SK-N-SH treated with all-trans-retinoic acid at 6 μM for 48 hours (cell line): Measurements from ENCODE around the gene IQCK.

Experiments
- BACH2 ChIP-seq: fragments of 250-450 bp; sonication (Bioruptor Pico); IDR thresholded peaks from 2 replicates; pipeline ENCODE4 v1.9.0; 2021; ENCODE audit warnings: mild to moderate bottlenecking, borderline replicate concordance
- GLIS3 ChIP-seq: fragments of 250-450 bp; sonication (Bioruptor Pico); IDR thresholded peaks from 2 replicates; pipeline ENCODE4 v1.5.0; 2020; ENCODE audit warnings: mild to moderate bottlenecking, moderate library complexity
- OSR1 ChIP-seq: fragments of 250-450 bp; sonication (Bioruptor Pico); IDR thresholded peaks from 2 replicates; pipeline ENCODE4 v1.8.0; 2022; ENCODE audit warnings: moderate library complexity, mild to moderate bottlenecking, inconsistent platforms
- SNAI2 ChIP-seq: fragments of 250-450 bp; sonication (Bioruptor Pico); IDR thresholded peaks from 2 replicates; pipeline ENCODE4 v1.5.0; 2020; ENCODE audit warnings: mild to moderate bottlenecking, moderate library complexity
- TCF4 ChIP-seq: fragments of 250-450 bp; sonication (Bioruptor Pico); IDR thresholded peaks from 2 replicates; pipeline ENCODE4 v1.8.0; 2021; ENCODE audit warnings: mild to moderate bottlenecking, moderate library complexity, borderline replicate concordance
- TOX ChIP-seq: fragments of 250-450 bp; sonication (Bioruptor Pico); IDR thresholded peaks from 2 replicates; pipeline ENCODE4 v1.8.0; 2021; ENCODE audit warnings: mild to moderate bottlenecking, moderate library complexity, borderline replicate concordance
- ZC3H10 ChIP-seq: fragments of 250-450 bp; sonication (Bioruptor Pico); IDR thresholded peaks from 2 replicates; pipeline ENCODE4 v1.5.1; 2021; ENCODE audit warnings: mild to moderate bottlenecking, moderate library complexity
- ZFP30 ChIP-seq: fragments of 450-650 bp; formaldehyde crosslinking; IDR thresholded peaks from 2 replicates; pipeline ENCODE4 v1.5.0; 2022; ENCODE audit warnings: mild to moderate bottlenecking, moderate library complexity
- ZNF70 ChIP-seq: fragments of 450-650 bp; formaldehyde crosslinking; IDR thresholded peaks from 2 replicates; pipeline ENCODE4 v1.5.0; 2020; ENCODE audit warnings: mild to moderate bottlenecking, moderate library complexity
- TF ChIP-seq, protein P1 (sequence below): fragments of 250-450 bp; sonication (Bioruptor Pico); IDR thresholded peaks from 2 replicates; pipeline ENCODE4 v1.8.0; 2021; ENCODE audit warnings: low read depth, mild to moderate bottlenecking, moderate library complexity, borderline replicate concordance
- TF ChIP-seq, protein P2 (sequence below): fragments of 250-450 bp; sonication (Bioruptor Pico); IDR thresholded peaks from 2 replicates; pipeline ENCODE4 v1.5.1; 2020; ENCODE audit warnings: low read depth, mild to moderate bottlenecking, moderate library complexity
- TF ChIP-seq, protein P3 (sequence below): fragments of 250-450 bp; sonication (Bioruptor Pico); IDR thresholded peaks from 2 replicates; pipeline ENCODE4 v1.8.0; 2020; ENCODE audit warnings: mild to moderate bottlenecking, moderate library complexity, borderline replicate concordance

DNA sequence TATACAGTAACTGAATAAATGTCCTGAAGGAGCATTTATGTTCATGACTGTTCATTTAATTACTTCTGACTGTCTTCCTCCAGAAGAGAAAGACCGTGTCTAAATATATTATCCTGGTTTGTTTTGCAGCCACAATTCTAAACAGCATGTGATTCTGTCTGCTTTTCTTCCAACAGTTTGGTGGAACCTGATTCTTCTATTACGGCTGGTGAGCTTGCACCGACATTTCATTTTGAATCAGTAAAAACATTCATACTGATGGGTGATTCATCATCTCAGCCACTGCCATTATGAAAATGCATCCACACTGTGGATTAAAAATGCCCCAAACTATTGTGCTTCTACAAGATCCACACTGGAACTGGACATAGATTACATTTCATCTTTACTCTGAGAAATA is 17.0 kb upstream of the IQCK start:
- TF ChIP-seq SNAI2 (CRISPR knock-in tag) (no peak), ZFP30 (no peak), BACH2 (CRISPR knock-in tag) (no peak), TCF4 (no peak), GLIS3 (CRISPR knock-in tag) (no peak), ZNF70 (CRISPR knock-in tag) (no peak), TOX (peak; percentile 87), OSR1 (CRISPR knock-in tag) (no peak), ZC3H10 (peak; percentile 71; the same call in 1 of the 2 replicates)
- TF ChIP-seq, protein P1, sequence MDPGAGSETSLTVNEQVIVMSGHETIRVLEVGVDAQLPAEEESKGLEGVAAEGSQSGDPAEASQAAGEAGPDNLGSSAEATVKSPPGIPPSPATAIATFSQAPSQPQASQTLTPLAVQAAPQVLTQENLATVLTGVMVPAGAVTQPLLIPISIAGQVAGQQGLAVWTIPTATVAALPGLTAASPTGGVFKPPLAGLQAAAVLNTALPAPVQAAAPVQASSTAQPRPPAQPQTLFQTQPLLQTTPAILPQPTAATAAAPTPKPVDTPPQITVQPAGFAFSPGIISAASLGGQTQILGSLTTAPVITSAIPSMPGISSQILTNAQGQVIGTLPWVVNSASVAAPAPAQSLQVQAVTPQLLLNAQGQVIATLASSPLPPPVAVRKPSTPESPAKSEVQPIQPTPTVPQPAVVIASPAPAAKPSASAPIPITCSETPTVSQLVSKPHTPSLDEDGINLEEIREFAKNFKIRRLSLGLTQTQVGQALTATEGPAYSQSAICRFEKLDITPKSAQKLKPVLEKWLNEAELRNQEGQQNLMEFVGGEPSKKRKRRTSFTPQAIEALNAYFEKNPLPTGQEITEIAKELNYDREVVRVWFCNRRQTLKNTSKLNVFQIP (CRISPR knock-in tag), result no peak
- TF ChIP-seq, protein P2, sequence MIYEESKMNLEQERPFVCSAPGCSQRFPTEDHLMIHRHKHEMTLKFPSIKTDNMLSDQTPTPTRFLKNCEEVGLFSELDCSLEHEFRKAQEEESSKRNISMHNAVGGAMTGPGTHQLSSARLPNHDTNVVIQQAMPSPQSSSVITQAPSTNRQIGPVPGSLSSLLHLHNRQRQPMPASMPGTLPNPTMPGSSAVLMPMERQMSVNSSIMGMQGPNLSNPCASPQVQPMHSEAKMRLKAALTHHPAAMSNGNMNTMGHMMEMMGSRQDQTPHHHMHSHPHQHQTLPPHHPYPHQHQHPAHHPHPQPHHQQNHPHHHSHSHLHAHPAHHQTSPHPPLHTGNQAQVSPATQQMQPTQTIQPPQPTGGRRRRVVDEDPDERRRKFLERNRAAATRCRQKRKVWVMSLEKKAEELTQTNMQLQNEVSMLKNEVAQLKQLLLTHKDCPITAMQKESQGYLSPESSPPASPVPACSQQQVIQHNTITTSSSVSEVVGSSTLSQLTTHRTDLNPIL, result no peak
- TF ChIP-seq, protein P3, sequence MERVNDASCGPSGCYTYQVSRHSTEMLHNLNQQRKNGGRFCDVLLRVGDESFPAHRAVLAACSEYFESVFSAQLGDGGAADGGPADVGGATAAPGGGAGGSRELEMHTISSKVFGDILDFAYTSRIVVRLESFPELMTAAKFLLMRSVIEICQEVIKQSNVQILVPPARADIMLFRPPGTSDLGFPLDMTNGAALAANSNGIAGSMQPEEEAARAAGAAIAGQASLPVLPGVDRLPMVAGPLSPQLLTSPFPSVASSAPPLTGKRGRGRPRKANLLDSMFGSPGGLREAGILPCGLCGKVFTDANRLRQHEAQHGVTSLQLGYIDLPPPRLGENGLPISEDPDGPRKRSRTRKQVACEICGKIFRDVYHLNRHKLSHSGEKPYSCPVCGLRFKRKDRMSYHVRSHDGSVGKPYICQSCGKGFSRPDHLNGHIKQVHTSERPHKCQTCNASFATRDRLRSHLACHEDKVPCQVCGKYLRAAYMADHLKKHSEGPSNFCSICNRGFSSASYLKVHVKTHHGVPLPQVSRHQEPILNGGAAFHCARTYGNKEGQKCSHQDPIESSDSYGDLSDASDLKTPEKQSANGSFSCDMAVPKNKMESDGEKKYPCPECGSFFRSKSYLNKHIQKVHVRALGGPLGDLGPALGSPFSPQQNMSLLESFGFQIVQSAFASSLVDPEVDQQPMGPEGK (CRISPR knock-in tag), result no peak; the same call in 1 of the 2 replicates
